Measurements from ENCODE around the gene MRPL17. TPM values are rescaled to one million over a fixed set of nuclear protein-coding genes. Genes with fewer than 3 reads are reported as not detected.
"Not testable (repeated sequence)": the region's sequence is repeated elsewhere in the genome, so short reads cannot be mapped to it uniquely, and the experiment has no call there.

The MRPL17 gene
- total RNA-seq (2014; rRNA removed; shearing (Covaris generic); ENCODE audit: low replicate concordance): 55.4 and 67.3 TPM in 2 replicates

GRCh38 chr11:6682936-6683861 lies at the start of gene MRPL17:
Gene MRPL17 (minus strand): TSS chr11:6683340. CDS start chr11:6683296, 44 bp downstream.
- no peaks in the 10 kb centered on the region for H3K27me3 ChIP-seq (ENCODE audit: low read length)
- peaks cover 15% of the 10 kb centered on the region for H4K20me1 ChIP-seq (ENCODE audit: insufficient read depth, low read depth, low read length)
- peak within 1 kb of the TSS; percentile 87 for H2AFZ ChIP-seq (ENCODE audit: low read length)
- peaks cover 19% of the 10 kb centered on the region for H3K36me3 ChIP-seq (ENCODE audit: insufficient read depth, low read length)
- DNase-seq: peak; percentile 100
- H3K79me2 ChIP-seq (ENCODE audit: low read length): peaks cover 21% of the 10 kb centered on the region
- H3K4me2 ChIP-seq (ENCODE audit: low read depth, low read length, poor library complexity, severe bottlenecking): peak within 1 kb of the TSS; percentile 89
- peaks cover 21% of the 10 kb centered on the region for H3K4me1 ChIP-seq (ENCODE audit: low read length)
- H3K9me3 ChIP-seq (ENCODE audit: low read length): no peaks in the 10 kb centered on the region
- peak within 1 kb of the TSS; percentile 58 for H3K27ac ChIP-seq (ENCODE audit: low read length)
- H3K4me3 ChIP-seq (ENCODE audit: low read length): peak within 1 kb of the TSS; percentile 93
- no peaks in the 10 kb centered on the region for H3K9me2 ChIP-seq (replicated peaks; ENCODE audit: insufficient read depth, low read length)
- H3K9ac ChIP-seq (ENCODE audit: low read length): peak within 1 kb of the TSS; percentile 91

- DNase-seq: no peak
- no peaks in the 10 kb centered on the region for H3K4me1 ChIP-seq (ENCODE audit: low read length)
- no peaks in the 10 kb centered on the region for H3K79me2 ChIP-seq (ENCODE audit: low read length)
- no peaks in the 10 kb centered on the region for H3K9me3 ChIP-seq (ENCODE audit: low read length)
- H3K9ac ChIP-seq (ENCODE audit: low read length): no peak overlapping the region
- no peak overlapping the region for H3K27ac ChIP-seq (ENCODE audit: low read length)
- no peak overlapping the region for H3K4me2 ChIP-seq (ENCODE audit: low read depth, low read length, poor library complexity, severe bottlenecking)
- H3K9me2 ChIP-seq (replicated peaks; ENCODE audit: insufficient read depth, low read length): no peaks in the 10 kb centered on the region
- no peak overlapping the region for H2AFZ ChIP-seq (ENCODE audit: low read length)
- no peak overlapping the region for H3K4me3 ChIP-seq (ENCODE audit: low read length)
- no peaks in the 10 kb centered on the region for H4K20me1 ChIP-seq (ENCODE audit: insufficient read depth, low read depth, low read length)
- H3K27me3 ChIP-seq (ENCODE audit: low read length): no peaks in the 10 kb centered on the region
- no peaks in the 10 kb centered on the region for H3K36me3 ChIP-seq (ENCODE audit: insufficient read depth, low read length)
Observed at GRCh38 chr11:6727971-6728760, 45.0 kb upstream of the MRPL17 start.

- Histone ChIP-seq H3K4me1 (ENCODE audit: low read length) (no peaks in the 10 kb centered on the region), H3K36me3 (ENCODE audit: insufficient read depth, low read length) (no peaks in the 10 kb centered on the region)
Observed at GRCh38 chr11:6725386-6725896, 42.3 kb upstream of the MRPL17 start.

GRCh38 chr11:6724013-6724412 lies 40.9 kb upstream of the MRPL17 start:
- Histone ChIP-seq H3K9ac (ENCODE audit: low read length) (no peak overlapping the region), H3K4me2 (ENCODE audit: low read depth, low read length, poor library complexity, severe bottlenecking) (no peak overlapping the region), H3K4me1 (ENCODE audit: low read length) (no peaks in the 10 kb centered on the region), H3K27ac (ENCODE audit: low read length) (no peak overlapping the region), H3K9me3 (ENCODE audit: low read length) (no peaks in the 10 kb centered on the region), H3K9me2 (replicated peaks; ENCODE audit: insufficient read depth, low read length) (no peaks in the 10 kb centered on the region), H3K4me3 (ENCODE audit: low read length) (no peak overlapping the region), H4K20me1 (ENCODE audit: insufficient read depth, low read depth, low read length) (no peaks in the 10 kb centered on the region), H2AFZ (ENCODE audit: low read length) (no peak overlapping the region), H3K79me2 (ENCODE audit: low read length) (no peaks in the 10 kb centered on the region), H3K36me3 (ENCODE audit: insufficient read depth, low read length) (no peaks in the 10 kb centered on the region), H3K27me3 (ENCODE audit: low read length) (no peaks in the 10 kb centered on the region; the same call in 1 of the 2 replicates)
- DNase-seq: no peak

More at GRCh38 chr11:6725386-6725896, 42.3 kb upstream of the MRPL17 start:
- no peaks in the 10 kb centered on the region for H3K79me2 ChIP-seq (ENCODE audit: low read length)
- H4K20me1 ChIP-seq (ENCODE audit: insufficient read depth, low read depth, low read length): no peaks in the 10 kb centered on the region
- no peaks in the 10 kb centered on the region for H3K9me3 ChIP-seq (ENCODE audit: low read length)
- no peak overlapping the region for H3K4me2 ChIP-seq (ENCODE audit: low read depth, low read length, poor library complexity, severe bottlenecking)
- no peaks in the 10 kb centered on the region; the same call in 1 of the 2 replicates for H3K27me3 ChIP-seq (ENCODE audit: low read length)
- no peak overlapping the region for H2AFZ ChIP-seq (ENCODE audit: low read length)
- H3K9ac ChIP-seq (ENCODE audit: low read length): no peak overlapping the region
- H3K9me2 ChIP-seq (replicated peaks; ENCODE audit: insufficient read depth, low read length): no peaks in the 10 kb centered on the region
- no peak overlapping the region for H3K27ac ChIP-seq (ENCODE audit: low read length)
- DNase-seq: no peak
- no peak overlapping the region for H3K4me3 ChIP-seq (ENCODE audit: low read length)

GRCh38 chr11:6721343-6721742 lies 38.2 kb upstream of the MRPL17 start:
- H3K27me3 ChIP-seq (ENCODE audit: low read length): no peaks in the 10 kb centered on the region; the same call in 1 of the 2 replicates
- no peaks in the 10 kb centered on the region for H3K36me3 ChIP-seq (ENCODE audit: insufficient read depth, low read length)
- no peak for DNase-seq
- no peak overlapping the region for H2AFZ ChIP-seq (ENCODE audit: low read length)
- H3K9ac ChIP-seq (ENCODE audit: low read length): no peak overlapping the region
- H3K27ac ChIP-seq (ENCODE audit: low read length): no peak overlapping the region
- H3K79me2 ChIP-seq (ENCODE audit: low read length): no peaks in the 10 kb centered on the region
- no peaks in the 10 kb centered on the region for H3K4me1 ChIP-seq (ENCODE audit: low read length)
- H4K20me1 ChIP-seq (ENCODE audit: insufficient read depth, low read depth, low read length): no peaks in the 10 kb centered on the region
- no peak overlapping the region for H3K4me2 ChIP-seq (ENCODE audit: low read depth, low read length, poor library complexity, severe bottlenecking)
- no peaks in the 10 kb centered on the region for H3K9me2 ChIP-seq (replicated peaks; ENCODE audit: insufficient read depth, low read length)
- no peak overlapping the region for H3K4me3 ChIP-seq (ENCODE audit: low read length)
- no peaks in the 10 kb centered on the region for H3K9me3 ChIP-seq (ENCODE audit: low read length)

DNA sequence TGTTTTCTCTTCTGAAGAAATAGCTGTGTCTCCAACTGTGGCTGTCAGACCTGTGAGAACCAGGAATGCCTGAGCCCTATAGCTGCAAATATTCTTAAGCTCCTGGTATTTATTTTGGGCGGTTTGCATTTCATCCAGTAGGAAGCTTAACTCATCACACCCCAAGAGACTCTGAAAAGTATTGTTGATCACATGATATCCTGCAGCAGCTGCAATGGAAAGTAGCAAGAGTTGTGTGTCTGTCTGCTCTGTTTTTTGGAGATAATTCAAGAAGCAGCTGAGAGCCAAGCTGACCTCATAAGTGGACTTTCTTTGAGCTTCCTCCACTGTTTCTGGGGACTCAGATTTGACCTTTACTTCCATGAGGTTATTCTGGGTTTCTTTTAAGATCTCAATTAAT lies 36.4 kb upstream of the MRPL17 start:
- Histone ChIP-seq H3K9me3 (ENCODE audit: low read length) (no peaks in the 10 kb centered on the region), H3K9ac (ENCODE audit: low read length) (no peak overlapping the region), H3K27ac (ENCODE audit: low read length) (no peak overlapping the region), H3K9me2 (replicated peaks; ENCODE audit: insufficient read depth, low read length) (no peaks in the 10 kb centered on the region), H2AFZ (ENCODE audit: low read length) (no peak overlapping the region), H3K4me2 (ENCODE audit: low read depth, low read length, poor library complexity, severe bottlenecking) (no peak overlapping the region), H3K27me3 (ENCODE audit: low read length) (no peaks in the 10 kb centered on the region; the same call in 1 of the 2 replicates), H3K4me3 (ENCODE audit: low read length) (no peak overlapping the region), H3K36me3 (ENCODE audit: insufficient read depth, low read length) (no peaks in the 10 kb centered on the region), H3K4me1 (ENCODE audit: low read length) (no peaks in the 10 kb centered on the region), H3K79me2 (ENCODE audit: low read length) (no peaks in the 10 kb centered on the region), H4K20me1 (ENCODE audit: insufficient read depth, low read depth, low read length) (no peaks in the 10 kb centered on the region)
- DNase-seq: no peak

- Histone ChIP-seq H3K79me2 (ENCODE audit: low read length) (no peaks in the 10 kb centered on the region), H4K20me1 (ENCODE audit: insufficient read depth, low read depth, low read length) (no peaks in the 10 kb centered on the region), H3K27me3 (ENCODE audit: low read length) (no peaks in the 10 kb centered on the region; the same call in 1 of the 2 replicates), H3K9me2 (replicated peaks; ENCODE audit: insufficient read depth, low read length) (no peaks in the 10 kb centered on the region), H3K36me3 (ENCODE audit: insufficient read depth, low read length) (no peaks in the 10 kb centered on the region), H3K9me3 (ENCODE audit: low read length) (no peaks in the 10 kb centered on the region), H3K9ac (ENCODE audit: low read length) (no peak overlapping the region), H3K4me3 (ENCODE audit: low read length) (no peak overlapping the region), H2AFZ (ENCODE audit: low read length) (no peak overlapping the region), H3K4me2 (ENCODE audit: low read depth, low read length, poor library complexity, severe bottlenecking) (no peak overlapping the region), H3K27ac (ENCODE audit: low read length) (no peak overlapping the region), H3K4me1 (ENCODE audit: low read length) (no peaks in the 10 kb centered on the region)
- no peak for DNase-seq
Observed at GRCh38 chr11:6717426-6717825, 34.3 kb upstream of the MRPL17 start.

DNA sequence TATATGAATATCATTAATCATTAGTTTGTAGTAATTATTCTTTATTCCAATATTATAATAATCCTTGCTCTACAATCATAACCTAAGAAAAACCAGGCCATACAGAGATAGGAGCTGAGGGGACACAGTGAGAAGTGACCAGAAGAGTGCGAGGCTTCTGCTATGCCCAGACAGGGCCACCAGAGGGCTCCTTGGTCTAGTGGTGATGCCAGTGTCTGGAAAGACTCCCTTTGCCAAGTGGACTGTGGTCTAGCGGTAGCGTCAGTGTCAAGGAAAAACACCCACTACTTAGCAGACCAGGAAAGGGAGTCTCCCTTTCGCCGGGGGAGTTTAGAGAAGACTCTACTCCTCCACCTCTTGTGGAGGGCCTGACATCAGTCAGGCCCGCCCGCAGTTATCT lies 28.4 kb upstream of the MRPL17 start:
- not testable (repeated sequence) for H3K9ac ChIP-seq (ENCODE audit: low read length); H3K9me3 ChIP-seq (ENCODE audit: low read length); H3K9me2 ChIP-seq (replicated peaks; ENCODE audit: insufficient read depth, low read length); H2AFZ ChIP-seq (ENCODE audit: low read length); H3K4me3 ChIP-seq (ENCODE audit: low read length); H3K27me3 ChIP-seq (ENCODE audit: low read length); H4K20me1 ChIP-seq (ENCODE audit: insufficient read depth, low read depth, low read length); H3K4me1 ChIP-seq (ENCODE audit: low read length); H3K4me2 ChIP-seq (ENCODE audit: low read depth, low read length, poor library complexity, severe bottlenecking); H3K79me2 ChIP-seq (ENCODE audit: low read length); H3K27ac ChIP-seq (ENCODE audit: low read length); H3K36me3 ChIP-seq (ENCODE audit: insufficient read depth, low read length)
- peak; percentile 51 for DNase-seq
